GM12878 (cell line): ENCODE data around the gene UAP1L1. TPM values are rescaled to one million over a fixed set of nuclear protein-coding genes. Genes with fewer than 3 reads are reported as not detected.
A peak's percentile ranks its signal among the peaks of the same experiment; 100 is the strongest.

Experiments
- BHLHE40 ChIP-seq, 2 experiments: fragments of 450-650 bp in 1 of 2; IDR thresholded peaks; 2 replicates each; pipeline ENCODE4 v1.6.1; 2011 to 2017; ENCODE audit warnings: low read depth in 2 of 2, borderline replicate concordance in 1 of 2, improper control_type of control experiment in 1 of 2, low read length in 1 of 2, mild to moderate bottlenecking in 1 of 2
- CBX5 ChIP-seq: sonication (generic); IDR thresholded peaks from 2 replicates; pipeline ENCODE4 v1.6.1; 2016; ENCODE audit warnings: low read depth, moderate library complexity, mild to moderate bottlenecking, inconsistent platforms
- FOS ChIP-seq: IDR thresholded peaks from 3 replicates; pipeline ENCODE4 v1.6.1; 2011; ENCODE audit warnings: borderline replicate concordance; ENCODE audit not compliant: insufficient read length; ENCODE audit errors: extremely low read depth
- IKZF1 ChIP-seq: fragments of 450-650 bp; conservative IDR thresholded peaks from 2 replicates; pipeline ENCODE4 v1.6.1; 2017; ENCODE audit warnings: antibody characterized with exemption, mild to moderate bottlenecking
- LARP7 ChIP-seq: fragments of 450-650 bp; IDR thresholded peaks from 2 replicates; pipeline ENCODE4 v1.6.1; 2017; ENCODE audit warnings: mild to moderate bottlenecking
- NR2C1 ChIP-seq: fragments of 450-650 bp; IDR thresholded peaks from 2 replicates; pipeline ENCODE4 v1.6.1; 2017; ENCODE audit warnings: antibody characterized with exemption, mild to moderate bottlenecking, moderate library complexity
- NRF1 ChIP-seq: conservative IDR thresholded peaks from 2 replicates; pipeline ENCODE4 v1.6.1; 2011; ENCODE audit warnings: mild to moderate bottlenecking, low read depth, low read length, improper control_type of control experiment
- POLR2A ChIP-seq: IDR thresholded peaks from 2 replicates; pipeline ENCODE4 v1.6.1; 2011; ENCODE audit warnings: low read depth, mild to moderate bottlenecking, low read length
- RAD21 ChIP-seq: IDR thresholded peaks from 2 replicates; pipeline ENCODE4 v1.6.1; 2011; ENCODE audit warnings: mild to moderate bottlenecking, low read depth, low read length, moderate library complexity; ENCODE audit not compliant: insufficient read depth
- RCOR1 ChIP-seq: conservative IDR thresholded peaks from 2 replicates; pipeline ENCODE4 v1.6.1; 2012; ENCODE audit warnings: low read depth, low read length, improper control_type of control experiment
- SMAD1 ChIP-seq: fragments of 450-650 bp; IDR thresholded peaks from 2 replicates; pipeline ENCODE4 v1.6.1; 2018; ENCODE audit warnings: mild to moderate bottlenecking, low read depth; ENCODE audit not compliant: partially characterized antibody
- TCF7 ChIP-seq: IDR thresholded peaks from 2 replicates; pipeline ENCODE4 v1.6.1; 2014; ENCODE audit warnings: antibody characterized with exemption, borderline replicate concordance
- YY1 ChIP-seq: IDR thresholded peaks from 2 replicates; pipeline ENCODE4 v1.6.1; 2011; ENCODE audit warnings: low read depth, mild to moderate bottlenecking, low read length
- ZZZ3 ChIP-seq: IDR thresholded peaks from 2 replicates; pipeline ENCODE4 v1.6.1; 2011; ENCODE audit warnings: low read depth; ENCODE audit not compliant: control insufficient read depth, insufficient read length
- polyA plus RNA-seq, 11 experiments: library from polyadenylated mRNA; depleted of rRNA in 4 of 11; unstranded in 6 of 11; stranded (reverse) in 5 of 11; fragments of >200 nt; fragmentation: Nextera tagmentation in 4 of 11; fragmentation: Illumina TruSeq in 1 of 11; extraction: Ambion mirVana in 4 of 11; extraction: Trizol in 1 of 11; gene quantifications; 1 replicate in 1 of 11; 2 replicates in 10 of 11; pipeline versions ENCODE4 v1.2.1 to v1.2.3, GENCODE V29; 2011 to 2016; ENCODE audit warnings: inconsistent platforms in 2 of 11, missing spikeins in 2 of 11, low read depth in 1 of 11
- total RNA-seq, 4 experiments: library from RNA; depleted of rRNA in 3 of 4; stranded (reverse); fragments of >200 nt in 3 of 4; fragmentation: Illumina TruSeq in 1 of 4; extraction: Trizol in 1 of 4; gene quantifications; 2 replicates each; pipeline versions ENCODE4 v1.2.1 to v1.2.3, GENCODE V29; 2013 to 2021
- TF ChIP-seq, protein P1 (sequence below): fragments of 450-650 bp; IDR thresholded peaks from 2 replicates; pipeline ENCODE4 v1.6.1; 2017; ENCODE audit warnings: low read depth, mild to moderate bottlenecking, moderate library complexity
- TF ChIP-seq, protein P2 (sequence below): IDR thresholded peaks from 2 replicates; pipeline ENCODE4 v1.6.1; 2012; ENCODE audit warnings: low read depth, low read length, improper control_type of control experiment
- TF ChIP-seq, protein P3 (sequence below): IDR thresholded peaks from 2 replicates; pipeline ENCODE4 v1.6.1; 2012; ENCODE audit warnings: low read depth, low read length, improper control_type of control experiment
- TF ChIP-seq, protein P4 (sequence below): IDR thresholded peaks from 2 replicates; pipeline ENCODE4 v1.6.1; 2011; ENCODE audit warnings: borderline replicate concordance, low read depth, mild to moderate bottlenecking, moderate library complexity, low read length; ENCODE audit not compliant: insufficient read depth, poor library complexity, severe bottlenecking
- TF ChIP-seq, protein P5 (sequence below): fragments of 450-650 bp; IDR thresholded peaks from 2 replicates; pipeline ENCODE4 v1.6.1; 2016; ENCODE audit warnings: mild to moderate bottlenecking

Gene UAP1L1
- total and polyA plus RNA-seq, 10 of the 15 experiments (the other 5 are each of a cell fraction or from before 2014, with no cell fraction given), result 0.29 to 15.7 (median 5.8) TPM

DNA sequence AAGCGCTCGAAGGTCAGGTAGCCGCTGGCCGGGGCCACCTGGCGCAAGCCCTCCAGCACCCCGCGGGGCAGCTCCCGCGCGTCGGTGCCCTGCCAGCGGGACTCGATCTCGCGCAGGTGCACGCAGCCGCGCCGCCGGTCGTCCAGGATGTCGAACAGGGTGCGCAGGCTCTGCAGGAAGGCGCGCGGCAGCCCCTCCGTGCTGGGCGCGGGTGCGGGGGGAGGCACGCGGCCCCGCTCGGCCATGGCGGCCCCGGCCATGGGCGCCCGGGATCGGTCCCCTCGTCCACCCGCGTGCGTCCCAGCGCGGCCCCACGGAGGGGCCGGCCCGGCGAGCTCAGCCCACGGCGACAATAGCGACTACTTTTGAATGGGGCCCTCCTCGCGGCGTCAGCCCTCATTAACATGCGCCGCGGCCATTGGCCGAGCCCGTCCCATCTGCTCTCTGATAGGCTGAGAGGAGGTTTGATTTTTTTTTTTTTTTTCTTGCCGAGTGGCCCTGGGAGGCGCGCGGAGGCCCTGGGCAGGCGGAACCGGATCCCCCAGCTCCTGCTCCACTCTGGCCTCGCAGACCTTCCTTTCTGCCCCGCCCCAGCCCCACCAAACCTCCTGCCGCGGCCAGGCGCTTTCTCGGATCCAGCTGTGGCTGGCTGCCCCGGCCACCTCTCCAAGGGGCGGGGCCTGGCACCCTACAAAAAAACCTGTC, 7.0 kb upstream of the UAP1L1 start, which contains the start of gene SAPCD2 (continued):
- peak; percentile 84 for TF ChIP-seq LARP7
- no peak for TF ChIP-seq FOS
- TF ChIP-seq, protein P1, sequence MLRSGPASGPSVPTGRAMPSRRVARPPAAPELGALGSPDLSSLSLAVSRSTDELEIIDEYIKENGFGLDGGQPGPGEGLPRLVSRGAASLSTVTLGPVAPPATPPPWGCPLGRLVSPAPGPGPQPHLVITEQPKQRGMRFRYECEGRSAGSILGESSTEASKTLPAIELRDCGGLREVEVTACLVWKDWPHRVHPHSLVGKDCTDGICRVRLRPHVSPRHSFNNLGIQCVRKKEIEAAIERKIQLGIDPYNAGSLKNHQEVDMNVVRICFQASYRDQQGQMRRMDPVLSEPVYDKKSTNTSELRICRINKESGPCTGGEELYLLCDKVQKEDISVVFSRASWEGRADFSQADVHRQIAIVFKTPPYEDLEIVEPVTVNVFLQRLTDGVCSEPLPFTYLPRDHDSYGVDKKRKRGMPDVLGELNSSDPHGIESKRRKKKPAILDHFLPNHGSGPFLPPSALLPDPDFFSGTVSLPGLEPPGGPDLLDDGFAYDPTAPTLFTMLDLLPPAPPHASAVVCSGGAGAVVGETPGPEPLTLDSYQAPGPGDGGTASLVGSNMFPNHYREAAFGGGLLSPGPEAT, result 0 out of 2 replicates have a peak, but pooled peaks have one; percentile 11
- TF ChIP-seq, protein P2, sequence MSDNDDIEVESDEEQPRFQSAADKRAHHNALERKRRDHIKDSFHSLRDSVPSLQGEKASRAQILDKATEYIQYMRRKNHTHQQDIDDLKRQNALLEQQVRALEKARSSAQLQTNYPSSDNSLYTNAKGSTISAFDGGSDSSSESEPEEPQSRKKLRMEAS, result no peak; the same call in 1 of the 2 replicates
- TF ChIP-seq, protein P3, sequence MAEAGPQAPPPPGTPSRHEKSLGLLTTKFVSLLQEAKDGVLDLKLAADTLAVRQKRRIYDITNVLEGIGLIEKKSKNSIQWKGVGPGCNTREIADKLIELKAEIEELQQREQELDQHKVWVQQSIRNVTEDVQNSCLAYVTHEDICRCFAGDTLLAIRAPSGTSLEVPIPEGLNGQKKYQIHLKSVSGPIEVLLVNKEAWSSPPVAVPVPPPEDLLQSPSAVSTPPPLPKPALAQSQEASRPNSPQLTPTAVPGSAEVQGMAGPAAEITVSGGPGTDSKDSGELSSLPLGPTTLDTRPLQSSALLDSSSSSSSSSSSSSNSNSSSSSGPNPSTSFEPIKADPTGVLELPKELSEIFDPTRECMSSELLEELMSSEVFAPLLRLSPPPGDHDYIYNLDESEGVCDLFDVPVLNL, result peak; percentile 86
- TF ChIP-seq, protein P4, sequence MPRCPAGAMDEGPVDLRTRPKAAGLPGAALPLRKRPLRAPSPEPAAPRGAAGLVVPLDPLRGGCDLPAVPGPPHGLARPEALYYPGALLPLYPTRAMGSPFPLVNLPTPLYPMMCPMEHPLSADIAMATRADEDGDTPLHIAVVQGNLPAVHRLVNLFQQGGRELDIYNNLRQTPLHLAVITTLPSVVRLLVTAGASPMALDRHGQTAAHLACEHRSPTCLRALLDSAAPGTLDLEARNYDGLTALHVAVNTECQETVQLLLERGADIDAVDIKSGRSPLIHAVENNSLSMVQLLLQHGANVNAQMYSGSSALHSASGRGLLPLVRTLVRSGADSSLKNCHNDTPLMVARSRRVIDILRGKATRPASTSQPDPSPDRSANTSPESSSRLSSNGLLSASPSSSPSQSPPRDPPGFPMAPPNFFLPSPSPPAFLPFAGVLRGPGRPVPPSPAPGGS, result no peak
- TF ChIP-seq IKZF1, result peak; percentile 92
- TF ChIP-seq NR2C1, result no peak
- no peak for TF ChIP-seq ZZZ3
- peak; percentile 2 to 60; a peak in 2 of 4 replicates for TF ChIP-seq BHLHE40 (IDR thresholded peaks at IDR 0.05; ENCODE audit: borderline replicate concordance in 1 of 2, low read depth in 2 of 2, low read length in 1 of 2)
- TF ChIP-seq RCOR1, result no peak
- TF ChIP-seq TCF7, result no peak
- no peak for TF ChIP-seq CBX5
- no peak for TF ChIP-seq SMAD1
- TF ChIP-seq RAD21, result no peak
- no peak for TF ChIP-seq YY1
- TF ChIP-seq, protein P5, sequence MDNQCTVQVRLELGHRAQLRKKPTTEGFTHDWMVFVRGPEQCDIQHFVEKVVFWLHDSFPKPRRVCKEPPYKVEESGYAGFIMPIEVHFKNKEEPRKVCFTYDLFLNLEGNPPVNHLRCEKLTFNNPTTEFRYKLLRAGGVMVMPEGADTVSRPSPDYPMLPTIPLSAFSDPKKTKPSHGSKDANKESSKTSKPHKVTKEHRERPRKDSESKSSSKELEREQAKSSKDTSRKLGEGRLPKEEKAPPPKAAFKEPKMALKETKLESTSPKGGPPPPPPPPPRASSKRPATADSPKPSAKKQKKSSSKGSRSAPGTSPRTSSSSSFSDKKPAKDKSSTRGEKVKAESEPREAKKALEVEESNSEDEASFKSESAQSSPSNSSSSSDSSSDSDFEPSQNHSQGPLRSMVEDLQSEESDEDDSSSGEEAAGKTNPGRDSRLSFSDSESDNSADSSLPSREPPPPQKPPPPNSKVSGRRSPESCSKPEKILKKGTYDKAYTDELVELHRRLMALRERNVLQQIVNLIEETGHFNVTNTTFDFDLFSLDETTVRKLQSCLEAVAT, result peak; percentile 43; the same call in 1 of the 2 replicates
- TF ChIP-seq NRF1, result 0 out of 2 replicates have a peak, but pooled peaks have one; percentile 31
- peak; percentile 69 for TF ChIP-seq POLR2A
